GM12878 (cell line): ENCODE results near the gene RAB4B. TPM values are rescaled to one million over a fixed set of nuclear protein-coding genes. Genes with fewer than 3 reads are reported as not detected.

Experiments used
- ATAC-seq: fragments of 200-7000 bp; cut with Tn5 transposase; 3 replicates; pipeline ENCODE4 v1.9.1; 2020; ENCODE audit warnings: mild to moderate bottlenecking, moderate library complexity
- BruUV-seq: library from RNA; stranded (reverse); fragments of 400-500 nt; replicated peaks from 2 replicates; lab custom pipeline; 2021; lab: Mats Ljungman, UMichigan
- CTCF ChIA-PET: fragments of 300-600 bp; sonication (Branson Sonifier 250); formaldehyde crosslinking; extraction: SDS; loops from one replicate; lab custom pipeline; 2021; ENCODE audit warnings: inconsistent platforms; lab: Yijun Ruan, JAX
- POLR2A ChIA-PET: fragments of 350-600 bp; formaldehyde crosslinking; extraction: SDS; loops from one replicate; lab custom pipeline; 2021; ENCODE audit warnings: inconsistent platforms; lab: Charles Lee
- RAD21 ChIA-PET: fragments of 300-600 bp; sonication (Branson Sonifier 250); formaldehyde crosslinking; loops from one replicate; lab custom pipeline; 2023; ENCODE audit warnings: antibody characterized with exemption; ENCODE audit not compliant: unreplicated experiment; lab: Charles Lee
- SMC1A ChIA-PET: fragments of 300-600 bp; sonication (Branson Sonifier 250); formaldehyde crosslinking; loops from one replicate; lab custom pipeline; 2023; ENCODE audit not compliant: unreplicated experiment, uncharacterized antibody; lab: Charles Lee
- DNase-seq: peaks from one replicate; pipeline ENCODE4 v3.0.0-alpha.2; 2011; ENCODE audit warnings: low read depth, low spot score
- FAIRE-seq: peaks from 3 replicates; lab custom pipeline; 2011; peaks lifted over from hg19 to GRCh38; lab: Jason Lieb, UNC
- H2AFZ ChIP-seq: 2 replicates; pipeline ENCODE4 v1.6.0; 2011; ENCODE audit warnings: low read depth, low read length, control low read depth; ENCODE audit not compliant: control insufficient read depth
- H3K27ac ChIP-seq: 2 replicates; pipeline ENCODE4 v1.5.1; 2011; ENCODE audit warnings: control low read depth; ENCODE audit not compliant: control insufficient read depth, insufficient read depth
- H3K27me3 ChIP-seq, 2 experiments: replicated peaks in 1 of 2; 2 replicates each; pipeline versions ENCODE4 v1.6.0 to v1.6.1; 2011; ENCODE audit warnings: low read length in 1 of 2; ENCODE audit not compliant: control insufficient read depth in 2 of 2, insufficient read depth in 2 of 2
- H3K36me3 ChIP-seq, 2 experiments: 2 replicates each; pipeline ENCODE4 v1.5.1; 2011; ENCODE audit warnings: low read length in 1 of 2; ENCODE audit not compliant: control insufficient read depth in 2 of 2, insufficient read depth in 2 of 2
- H3K4me1 ChIP-seq: 2 replicates; pipeline ENCODE4 v1.6.1; 2011; ENCODE audit warnings: mild to moderate bottlenecking, low read length, moderate library complexity, mixed read lengths; ENCODE audit not compliant: control insufficient read depth, insufficient read depth
- H3K4me2 ChIP-seq: 2 replicates; pipeline ENCODE4 v1.6.0; 2011; ENCODE audit warnings: control low read depth; ENCODE audit not compliant: control insufficient read depth, insufficient read depth
- H3K4me3 ChIP-seq: fragments of 200-600 bp; sonication (generic); 2 replicates; pipeline ENCODE4 v1.5.1; 2016
- H3K79me2 ChIP-seq: 2 replicates; pipeline ENCODE4 v1.6.0; 2011; ENCODE audit warnings: low read length; ENCODE audit not compliant: control insufficient read depth, insufficient read depth
- H3K9ac ChIP-seq: 2 replicates; pipeline ENCODE4 v1.8.0; 2011; ENCODE audit warnings: low read length, control low read depth, mixed read lengths; ENCODE audit not compliant: control insufficient read depth, insufficient read depth
- H3K9me3 ChIP-seq: replicated peaks from 3 replicates; pipeline ENCODE4 v1.5.1; 2011; ENCODE audit warnings: mild to moderate bottlenecking, low read length; ENCODE audit not compliant: control insufficient read depth, insufficient read depth
- H4K20me1 ChIP-seq: 2 replicates; pipeline ENCODE4 v1.6.0; 2011; ENCODE audit not compliant: control insufficient read depth, insufficient read depth
- CHD2 ChIP-seq: IDR thresholded peaks from 2 replicates; pipeline ENCODE4 v1.6.1; 2011; ENCODE audit warnings: low read depth, low read length, improper control_type of control experiment, borderline replicate concordance
- ETV6 ChIP-seq, 2 experiments: fragments of 450-650 bp in 1 of 2; IDR thresholded peaks in 1 of 2; conservative IDR thresholded peaks in 1 of 2; 2 replicates each; pipeline ENCODE4 v1.6.1; 2014; ENCODE audit warnings: antibody characterized with exemption in 1 of 2, borderline replicate concordance in 1 of 2, low read depth in 1 of 2, mild to moderate bottlenecking in 1 of 2, moderate library complexity in 1 of 2
- FOXK2 ChIP-seq: fragments of 450-650 bp; IDR thresholded peaks from 2 replicates; pipeline ENCODE4 v1.6.1; 2017; ENCODE audit warnings: mild to moderate bottlenecking, moderate library complexity
- HDGF ChIP-seq: fragments of 450-650 bp; IDR thresholded peaks from 2 replicates; pipeline ENCODE4 v1.6.1; 2016; ENCODE audit warnings: antibody characterized with exemption
- IKZF1 ChIP-seq: fragments of 450-650 bp; conservative IDR thresholded peaks from 2 replicates; pipeline ENCODE4 v1.6.1; 2017; ENCODE audit warnings: antibody characterized with exemption, mild to moderate bottlenecking
- IKZF2 ChIP-seq, 2 experiments: fragments of 450-650 bp; IDR thresholded peaks; 2 replicates each; pipeline ENCODE4 v1.6.1; 2017; ENCODE audit warnings: mild to moderate bottlenecking in 2 of 2, moderate library complexity in 2 of 2
- JUND ChIP-seq: IDR thresholded peaks from 2 replicates; pipeline ENCODE4 v1.6.1; 2012; ENCODE audit warnings: low read depth, mild to moderate bottlenecking, low read length, improper control_type of control experiment, moderate library complexity
- NFYB ChIP-seq: IDR thresholded peaks from 2 replicates; pipeline ENCODE4 v1.6.1; 2011; ENCODE audit warnings: low read depth, mild to moderate bottlenecking, low read length, improper control_type of control experiment, moderate library complexity; ENCODE audit not compliant: insufficient read depth
- POU2F2 ChIP-seq: IDR thresholded peaks from 3 replicates; pipeline ENCODE4 v1.6.1; 2011; ENCODE audit warnings: low read depth, mild to moderate bottlenecking, low read length, borderline replicate concordance
- RCOR1 ChIP-seq: conservative IDR thresholded peaks from 2 replicates; pipeline ENCODE4 v1.6.1; 2012; ENCODE audit warnings: low read depth, low read length, improper control_type of control experiment
- SMAD5 ChIP-seq: IDR thresholded peaks from 2 replicates; pipeline ENCODE4 v1.6.1; 2016; ENCODE audit warnings: antibody characterized with exemption, low read depth
- TARDBP ChIP-seq: IDR thresholded peaks from 2 replicates; pipeline ENCODE4 v1.6.1; 2016; ENCODE audit warnings: borderline replicate concordance
- WGBS: methylation state at CpG from one replicate; pipeline ENCODE4 v1.1.6; 2016; ENCODE audit warnings: low lambda C conversion rate; ENCODE audit not compliant: insufficient replicate concordance, insufficient coverage; ENCODE audit errors: missing lambda C conversion rate; 5-methylcytosine and 5-hydroxymethylcytosine counted together
- in situ Hi-C: fragments of 300-500 bp; cut with MboI; formaldehyde crosslinking; loops from 9 replicates; pipeline ENCODE4 v1.14.3; 2018; ENCODE audit warnings: mixed read lengths
- intact Hi-C: fragments of 100-400 bp; cut with micrococcal nuclease; formaldehyde crosslinking; loops from one replicate; pipeline ENCODE4 v1.14.2; 2022; ENCODE audit not compliant: unreplicated experiment
- polyA plus RNA-seq, 11 experiments: library from polyadenylated mRNA; depleted of rRNA in 4 of 11; unstranded in 6 of 11; stranded (reverse) in 5 of 11; fragments of >200 nt; fragmentation: Nextera tagmentation in 4 of 11; fragmentation: Illumina TruSeq in 1 of 11; extraction: Ambion mirVana in 4 of 11; extraction: Trizol in 1 of 11; gene quantifications; 1 replicate in 1 of 11; 2 replicates in 10 of 11; pipeline versions ENCODE4 v1.2.1 to v1.2.3, GENCODE V29; 2011 to 2016; ENCODE audit warnings: inconsistent platforms in 2 of 11, missing spikeins in 2 of 11, low read depth in 1 of 11
- total RNA-seq, 4 experiments: library from RNA; depleted of rRNA in 3 of 4; stranded (reverse); fragments of >200 nt in 3 of 4; fragmentation: Illumina TruSeq in 1 of 4; extraction: Trizol in 1 of 4; gene quantifications; 2 replicates each; pipeline versions ENCODE4 v1.2.1 to v1.2.3, GENCODE V29; 2013 to 2021
- TF ChIP-seq, protein P1 (sequence below): IDR thresholded peaks from 2 replicates; pipeline ENCODE4 v1.6.1; 2012; ENCODE audit warnings: mild to moderate bottlenecking, low read depth, low read length
- TF ChIP-seq, protein P2 (sequence below): IDR thresholded peaks from 2 replicates; pipeline ENCODE4 v1.6.1; 2012; ENCODE audit warnings: low read depth, low read length, improper control_type of control experiment
- TF ChIP-seq, protein P3 (sequence below): IDR thresholded peaks from 2 replicates; pipeline ENCODE4 v1.6.1; 2011; ENCODE audit warnings: low read depth, low read length, improper control_type of control experiment, borderline replicate concordance

Gene RAB4B
- total and polyA plus RNA-seq, 10 of the 15 experiments (the other 5 are each of a cell fraction or from before 2014, with no cell fraction given) = 0.60 to 51.5 (median 27.7) TPM

DNA sequence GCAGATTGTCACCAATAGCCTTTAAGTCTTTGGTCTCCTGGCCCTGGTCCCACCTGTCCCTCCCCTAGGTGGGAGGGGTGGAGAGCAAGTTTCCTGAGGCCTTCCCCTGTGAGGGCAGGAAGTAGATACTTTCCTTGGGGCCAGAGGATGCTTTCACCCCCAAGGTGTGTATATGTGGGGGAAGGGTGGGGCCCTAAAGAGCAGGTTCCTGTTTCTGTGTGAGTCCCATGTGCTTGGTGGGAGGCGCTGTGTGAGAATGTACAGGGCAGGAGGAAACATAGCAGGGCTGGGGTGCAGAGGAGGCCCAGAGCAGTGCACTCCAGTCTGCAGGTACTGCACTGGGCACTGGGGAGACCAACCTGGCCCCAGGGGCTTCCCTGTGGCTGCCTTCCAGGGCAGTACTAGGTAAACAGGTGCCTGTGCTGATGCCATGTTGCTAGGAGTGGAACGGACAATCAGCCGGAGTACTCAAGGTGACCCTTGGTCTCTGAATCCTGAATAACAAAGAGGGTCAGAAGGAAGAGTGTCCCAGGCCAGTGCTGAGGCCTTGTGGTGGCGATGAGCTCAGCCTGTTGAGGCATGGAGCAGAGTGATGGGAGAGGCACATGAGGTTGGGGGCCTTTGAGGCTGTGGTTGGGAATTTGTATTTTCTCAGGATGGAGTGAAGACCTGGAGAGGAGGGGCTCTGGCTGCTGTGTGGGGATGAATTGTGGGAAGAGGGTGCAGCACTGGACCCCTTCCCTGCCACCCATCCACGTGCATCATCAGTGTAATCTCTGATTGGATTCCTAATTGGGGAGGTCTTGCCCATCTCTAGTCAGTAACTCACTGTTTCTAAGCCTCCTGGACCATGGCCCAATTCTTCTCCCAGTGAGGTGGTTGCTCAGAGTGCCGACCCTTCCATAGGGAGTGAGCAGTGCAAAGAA is 26.1 kb downstream of the RAB4B start:
- Histone ChIP-seq H3K27me3 (no peaks in the 10 kb centered on the region), H2AFZ (no peak overlapping the region), H3K9me3 (no peaks in the 10 kb centered on the region), H3K4me3 (peak overlapping the region; percentile 62; the same call in 1 of the 2 replicates), H3K36me3 (peaks cover 15 to 26% of the 10 kb centered on the region in 2 experiments; a peak in 3 of 4 replicates), H3K4me1 (peaks cover 52% of the 10 kb centered on the region), H4K20me1 (peaks cover 19% of the 10 kb centered on the region), H3K79me2 (peaks cover 63% of the 10 kb centered on the region), H3K4me2 (peak overlapping the region; percentile 91), H3K9ac (peak overlapping the region; percentile 67), H3K27ac (peak overlapping the region; percentile 84)
- SMC1A ChIA-PET = interaction anchor here (1.2 to 4.2 kb wide), 6 partner anchors 26 to 116 kb away, joined by 3 to 41 read pairs (median 12); partner anchors contain the start of genes ACTMAP, COQ8B, ITPKC and RAB4B
- FAIRE-seq (no peak), ATAC-seq (peak; percentile 66), DNase-seq (peak; percentile 57)
- TSS peak; percentile 22 for BruUV-seq
- CTCF ChIA-PET = interaction anchor here (0.6 to 5.9 kb wide), 9 partner anchors 46 to 216 kb away, joined by 3 to 51 read pairs (median 5); no protein-coding TSS in a partner anchor
- POLR2A ChIA-PET = interaction anchor here (0.7 to 4.3 kb wide), 6 partner anchors 26 to 56 kb away, joined by 3 to 37 read pairs (median 18); partner anchors contain the start of genes ACTMAP, RAB4B and SNRPA
- RAD21 ChIA-PET = interaction anchor here (1.0 to 3.2 kb wide), 5 partner anchors 26 to 113 kb away, joined by 3 to 18 read pairs (median 10); partner anchors contain the start of genes ACTMAP, NUMBL, RAB4B and SNRPA
- 21% methylated on average over 6 of the region's 6 CpGs for WGBS
- in situ Hi-C loops = no loop called here
- intact Hi-C loops = no loop called here
- TF ChIP-seq IKZF2 (IDR thresholded peaks at IDR 0.05) = 0 out of 4 replicates have a peak, but pooled peaks of 1 of the 2 experiments have one; percentile 18
- no peak for TF ChIP-seq TARDBP
- no peak for TF ChIP-seq FOXK2
- TF ChIP-seq, protein P1, sequence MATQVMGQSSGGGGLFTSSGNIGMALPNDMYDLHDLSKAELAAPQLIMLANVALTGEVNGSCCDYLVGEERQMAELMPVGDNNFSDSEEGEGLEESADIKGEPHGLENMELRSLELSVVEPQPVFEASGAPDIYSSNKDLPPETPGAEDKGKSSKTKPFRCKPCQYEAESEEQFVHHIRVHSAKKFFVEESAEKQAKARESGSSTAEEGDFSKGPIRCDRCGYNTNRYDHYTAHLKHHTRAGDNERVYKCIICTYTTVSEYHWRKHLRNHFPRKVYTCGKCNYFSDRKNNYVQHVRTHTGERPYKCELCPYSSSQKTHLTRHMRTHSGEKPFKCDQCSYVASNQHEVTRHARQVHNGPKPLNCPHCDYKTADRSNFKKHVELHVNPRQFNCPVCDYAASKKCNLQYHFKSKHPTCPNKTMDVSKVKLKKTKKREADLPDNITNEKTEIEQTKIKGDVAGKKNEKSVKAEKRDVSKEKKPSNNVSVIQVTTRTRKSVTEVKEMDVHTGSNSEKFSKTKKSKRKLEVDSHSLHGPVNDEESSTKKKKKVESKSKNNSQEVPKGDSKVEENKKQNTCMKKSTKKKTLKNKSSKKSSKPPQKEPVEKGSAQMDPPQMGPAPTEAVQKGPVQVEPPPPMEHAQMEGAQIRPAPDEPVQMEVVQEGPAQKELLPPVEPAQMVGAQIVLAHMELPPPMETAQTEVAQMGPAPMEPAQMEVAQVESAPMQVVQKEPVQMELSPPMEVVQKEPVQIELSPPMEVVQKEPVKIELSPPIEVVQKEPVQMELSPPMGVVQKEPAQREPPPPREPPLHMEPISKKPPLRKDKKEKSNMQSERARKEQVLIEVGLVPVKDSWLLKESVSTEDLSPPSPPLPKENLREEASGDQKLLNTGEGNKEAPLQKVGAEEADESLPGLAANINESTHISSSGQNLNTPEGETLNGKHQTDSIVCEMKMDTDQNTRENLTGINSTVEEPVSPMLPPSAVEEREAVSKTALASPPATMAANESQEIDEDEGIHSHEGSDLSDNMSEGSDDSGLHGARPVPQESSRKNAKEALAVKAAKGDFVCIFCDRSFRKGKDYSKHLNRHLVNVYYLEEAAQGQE = no peak
- TF ChIP-seq HDGF = peak; percentile 68; the same call in 1 of the 2 replicates
- peak in 1 of 2 experiments; percentile 29; a peak in 1 of 4 replicates for TF ChIP-seq ETV6 (conservative IDR thresholded peaks at IDR 0.05 in 1 of 2, IDR thresholded peaks at IDR 0.05 in 1 of 2; ENCODE audit: borderline replicate concordance in 1 of 2, low read depth in 1 of 2)
- peak; percentile 40; the same call in 1 of the 2 replicates for TF ChIP-seq IKZF1
- TF ChIP-seq POU2F2 = no peak
- TF ChIP-seq RCOR1 = no peak
- peak; percentile 68 for TF ChIP-seq CHD2
- TF ChIP-seq, protein P2, sequence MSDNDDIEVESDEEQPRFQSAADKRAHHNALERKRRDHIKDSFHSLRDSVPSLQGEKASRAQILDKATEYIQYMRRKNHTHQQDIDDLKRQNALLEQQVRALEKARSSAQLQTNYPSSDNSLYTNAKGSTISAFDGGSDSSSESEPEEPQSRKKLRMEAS = 0 out of 2 replicates have a peak, but pooled peaks have one; percentile 39
- peak; percentile 13; the same call in 1 of the 2 replicates for TF ChIP-seq SMAD5
- no peak for TF ChIP-seq NFYB
- TF ChIP-seq, protein P3, sequence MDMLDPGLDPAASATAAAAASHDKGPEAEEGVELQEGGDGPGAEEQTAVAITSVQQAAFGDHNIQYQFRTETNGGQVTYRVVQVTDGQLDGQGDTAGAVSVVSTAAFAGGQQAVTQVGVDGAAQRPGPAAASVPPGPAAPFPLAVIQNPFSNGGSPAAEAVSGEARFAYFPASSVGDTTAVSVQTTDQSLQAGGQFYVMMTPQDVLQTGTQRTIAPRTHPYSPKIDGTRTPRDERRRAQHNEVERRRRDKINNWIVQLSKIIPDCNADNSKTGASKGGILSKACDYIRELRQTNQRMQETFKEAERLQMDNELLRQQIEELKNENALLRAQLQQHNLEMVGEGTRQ = no peak
- no peak for TF ChIP-seq JUND
